HepG2 (cell line): ENCODE measurements around the gene CMTM1. TPM values are rescaled to one million over a fixed set of nuclear protein-coding genes. Genes with fewer than 3 reads are reported as not detected.

ENCODE experiments used
- ETV5 ChIP-seq: IDR thresholded peaks from 2 replicates; pipeline ENCODE4 v1.6.1; 2018; ENCODE audit warnings: missing biosample characterization, missing genetic modification reagents, inconsistent platforms, borderline replicate concordance
- ISL2 ChIP-seq: sonication (generic); formaldehyde crosslinking; IDR thresholded peaks from 2 replicates; pipeline ENCODE4 v1.5.0; 2020; ENCODE audit warnings: missing genetic modification reagents
- KDM3A ChIP-seq: IDR thresholded peaks from 2 replicates; pipeline ENCODE4 v1.6.1; 2018; ENCODE audit warnings: low read depth, missing compliant biosample characterization
- KLF6 ChIP-seq: IDR thresholded peaks from 2 replicates; pipeline ENCODE4 v1.8.0; 2016; ENCODE audit warnings: missing biosample characterization, missing genetic modification reagents
- REPIN1 ChIP-seq: sonication (generic); formaldehyde crosslinking; IDR thresholded peaks from 2 replicates; pipeline ENCODE4 v1.8.0; 2022; ENCODE audit warnings: missing genetic modification reagents, low read depth, mild to moderate bottlenecking, borderline replicate concordance
- RNF2 ChIP-seq: fragments of 450-650 bp; conservative IDR thresholded peaks from 2 replicates; pipeline ENCODE4 v1.6.1; 2016; ENCODE audit warnings: low read depth
- SP4 ChIP-seq: sonication (generic); formaldehyde crosslinking; IDR thresholded peaks from 2 replicates; pipeline ENCODE4 v1.8.1; 2023; ENCODE audit warnings: mild to moderate bottlenecking, missing genetic modification reagents
- SRY ChIP-seq: sonication (generic); formaldehyde crosslinking; IDR thresholded peaks from 2 replicates; pipeline ENCODE4 v1.8.0; 2022; ENCODE audit warnings: mild to moderate bottlenecking, missing genetic modification reagents
- YY1 ChIP-seq: IDR thresholded peaks from 2 replicates; pipeline ENCODE4 v1.6.1; 2011; ENCODE audit warnings: low read length, low read depth, moderate library complexity, mild to moderate bottlenecking; ENCODE audit not compliant: insufficient read depth, insufficient replicate concordance
- ZNF143 ChIP-seq: sonication (generic); formaldehyde crosslinking; IDR thresholded peaks from 2 replicates; pipeline ENCODE4 v1.4.0; 2020; ENCODE audit warnings: missing genetic modification reagents
- ZNF30 ChIP-seq: sonication (generic); formaldehyde crosslinking; IDR thresholded peaks from 2 replicates; pipeline ENCODE4 v1.5.0; 2020; ENCODE audit warnings: mild to moderate bottlenecking, missing genetic modification reagents
- ZNF333 ChIP-seq: sonication (generic); formaldehyde crosslinking; IDR thresholded peaks from 2 replicates; pipeline ENCODE4 v1.4.0; 2020; ENCODE audit warnings: mild to moderate bottlenecking, missing genetic modification reagents, borderline replicate concordance
- ZNF614 ChIP-seq: IDR thresholded peaks from 2 replicates; pipeline ENCODE4 v1.6.1; 2018; ENCODE audit warnings: missing biosample characterization, missing genetic modification reagents, inconsistent platforms, borderline replicate concordance
- ZSCAN30 ChIP-seq: sonication (generic); formaldehyde crosslinking; IDR thresholded peaks from 2 replicates; pipeline ENCODE4 v1.5.0; 2020; ENCODE audit warnings: mild to moderate bottlenecking, missing genetic modification reagents
- polyA plus RNA-seq, 8 experiments: library from polyadenylated mRNA; depleted of rRNA in 3 of 8; stranded (reverse) in 7 of 8; unstranded in 1 of 8; fragments of >200 nt; fragmentation: Illumina TruSeq in 4 of 8; extraction: Trizol in 4 of 8; gene quantifications; 2 replicates each; pipeline versions ENCODE4 v1.2.1 to v1.2.3, GENCODE V29; 2011 to 2016; ENCODE audit warnings: low read depth in 4 of 8, missing spikeins in 1 of 8, mixed read lengths in 1 of 8; ENCODE audit not compliant: insufficient read depth in 1 of 8
- total RNA-seq, 5 experiments: library from RNA; depleted of rRNA; stranded (reverse); fragments of >200 nt; fragmentation: Illumina TruSeq; extraction: Trizol; gene quantifications; 2 replicates each; pipeline ENCODE4 v1.2.3, GENCODE V29; 2016; ENCODE audit warnings: low read depth in 1 of 5
- TF ChIP-seq, protein P1 (sequence below): sonication (generic); formaldehyde crosslinking; IDR thresholded peaks from 2 replicates; pipeline ENCODE4 v1.4.0; 2020; ENCODE audit warnings: low read depth, missing genetic modification reagents
- TF ChIP-seq, protein P2 (sequence below): sonication (generic); formaldehyde crosslinking; IDR thresholded peaks from 2 replicates; pipeline ENCODE4 v1.5.1; 2020; ENCODE audit warnings: missing genetic modification reagents, mild to moderate bottlenecking, borderline replicate concordance
- TF ChIP-seq, protein P3 (sequence below): sonication (generic); formaldehyde crosslinking; IDR thresholded peaks from 2 replicates; pipeline ENCODE4 v1.9.0; 2021; ENCODE audit warnings: mild to moderate bottlenecking, missing genetic modification reagents
- TF ChIP-seq, protein P4 (sequence below): sonication (generic); formaldehyde crosslinking; IDR thresholded peaks from 2 replicates; pipeline ENCODE4 v1.8.0; 2022; ENCODE audit warnings: mild to moderate bottlenecking, missing genetic modification reagents, moderate library complexity

CMTM1 gene
- total and polyA plus RNA-seq, 2 of the 13 experiments (the other 11 are each of a cell fraction or from before 2014, with no cell fraction given), result 1.7 to 2.9 TPM

DNA sequence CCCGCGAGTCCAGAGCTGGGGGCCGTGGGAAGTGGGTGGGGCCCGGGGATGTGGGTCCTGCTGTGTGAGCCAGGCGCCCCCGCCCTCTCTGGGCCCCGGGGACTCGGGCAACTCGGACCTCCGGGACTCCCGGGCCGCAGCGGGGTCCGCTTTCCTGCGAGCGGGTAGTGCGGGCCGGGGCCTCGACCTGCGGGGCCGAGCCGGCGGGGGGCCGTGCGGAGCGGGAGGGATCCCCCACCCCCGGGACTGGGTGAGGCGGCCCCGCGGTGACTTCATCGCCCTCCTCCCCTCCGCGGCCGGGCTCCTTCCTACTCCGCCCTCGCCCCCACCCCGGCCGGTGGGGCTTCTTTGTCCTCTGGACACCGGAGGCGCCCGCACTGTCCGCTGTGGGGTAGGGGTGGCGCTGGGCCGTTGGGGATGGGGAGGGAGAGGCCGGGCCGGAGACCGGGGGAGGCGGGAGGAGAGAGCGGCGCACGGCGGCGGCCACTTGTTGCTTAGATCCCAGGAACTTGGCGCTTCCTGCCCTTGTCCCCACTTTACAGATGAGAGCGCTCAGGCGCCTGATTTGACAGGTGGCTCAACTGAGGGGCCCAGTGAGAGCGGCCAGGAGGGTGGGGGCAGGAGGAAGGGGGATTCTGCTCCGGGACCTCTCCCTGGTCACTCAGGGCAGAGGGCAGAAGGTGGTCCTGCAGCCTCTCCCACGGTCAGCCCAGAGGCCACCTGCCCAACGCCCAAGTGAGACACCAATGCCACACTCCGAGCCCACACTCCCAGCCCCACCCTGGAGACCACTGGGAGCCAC is 39.1 kb downstream of the CMTM1 start (continued):
- no peak for TF ChIP-seq ZNF30 (CRISPR knock-in tag)
- TF ChIP-seq REPIN1 (CRISPR knock-in tag), result no peak
- TF ChIP-seq ZNF143 (CRISPR knock-in tag), result no peak
- no peak; the same call in 1 of the 2 replicates for TF ChIP-seq ZNF614
- TF ChIP-seq, protein P1, sequence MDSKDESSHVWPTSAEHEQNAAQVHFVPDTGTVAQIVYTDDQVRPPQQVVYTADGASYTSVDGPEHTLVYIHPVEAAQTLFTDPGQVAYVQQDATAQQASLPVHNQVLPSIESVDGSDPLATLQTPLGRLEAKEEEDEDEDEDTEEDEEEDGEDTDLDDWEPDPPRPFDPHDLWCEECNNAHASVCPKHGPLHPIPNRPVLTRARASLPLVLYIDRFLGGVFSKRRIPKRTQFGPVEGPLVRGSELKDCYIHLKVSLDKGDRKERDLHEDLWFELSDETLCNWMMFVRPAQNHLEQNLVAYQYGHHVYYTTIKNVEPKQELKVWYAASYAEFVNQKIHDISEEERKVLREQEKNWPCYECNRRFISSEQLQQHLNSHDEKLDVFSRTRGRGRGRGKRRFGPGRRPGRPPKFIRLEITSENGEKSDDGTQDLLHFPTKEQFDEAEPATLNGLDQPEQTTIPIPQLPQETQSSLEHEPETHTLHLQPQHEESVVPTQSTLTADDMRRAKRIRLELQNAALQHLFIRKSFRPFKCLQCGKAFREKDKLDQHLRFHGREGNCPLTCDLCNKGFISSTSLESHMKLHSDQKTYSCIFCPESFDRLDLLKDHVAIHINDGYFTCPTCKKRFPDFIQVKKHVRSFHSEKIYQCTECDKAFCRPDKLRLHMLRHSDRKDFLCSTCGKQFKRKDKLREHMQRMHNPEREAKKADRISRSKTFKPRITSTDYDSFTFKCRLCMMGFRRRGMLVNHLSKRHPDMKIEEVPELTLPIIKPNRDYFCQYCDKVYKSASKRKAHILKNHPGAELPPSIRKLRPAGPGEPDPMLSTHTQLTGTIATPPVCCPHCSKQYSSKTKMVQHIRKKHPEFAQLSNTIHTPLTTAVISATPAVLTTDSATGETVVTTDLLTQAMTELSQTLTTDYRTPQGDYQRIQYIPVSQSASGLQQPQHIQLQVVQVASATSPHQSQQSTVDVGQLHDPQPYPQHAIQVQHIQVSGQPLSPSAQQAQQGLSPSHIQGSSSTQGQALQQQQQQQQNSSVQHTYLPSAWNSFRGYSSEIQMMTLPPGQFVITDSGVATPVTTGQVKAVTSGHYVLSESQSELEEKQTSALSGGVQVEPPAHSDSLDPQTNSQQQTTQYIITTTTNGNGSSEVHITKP (CRISPR knock-in tag), result no peak
- no peak for TF ChIP-seq ZSCAN30 (CRISPR knock-in tag)
- no peak for TF ChIP-seq SP4
- no peak for TF ChIP-seq RNF2
- TF ChIP-seq ISL2 (CRISPR knock-in tag), result no peak
- TF ChIP-seq, protein P2, sequence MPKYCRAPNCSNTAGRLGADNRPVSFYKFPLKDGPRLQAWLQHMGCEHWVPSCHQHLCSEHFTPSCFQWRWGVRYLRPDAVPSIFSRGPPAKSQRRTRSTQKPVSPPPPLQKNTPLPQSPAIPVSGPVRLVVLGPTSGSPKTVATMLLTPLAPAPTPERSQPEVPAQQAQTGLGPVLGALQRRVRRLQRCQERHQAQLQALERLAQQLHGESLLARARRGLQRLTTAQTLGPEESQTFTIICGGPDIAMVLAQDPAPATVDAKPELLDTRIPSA, result peak; percentile 63; the same call in 1 of the 2 replicates
- peak; percentile 74; the same call in 1 of the 2 replicates for TF ChIP-seq KLF6 (CRISPR knock-in tag)
- TF ChIP-seq, protein P3, sequence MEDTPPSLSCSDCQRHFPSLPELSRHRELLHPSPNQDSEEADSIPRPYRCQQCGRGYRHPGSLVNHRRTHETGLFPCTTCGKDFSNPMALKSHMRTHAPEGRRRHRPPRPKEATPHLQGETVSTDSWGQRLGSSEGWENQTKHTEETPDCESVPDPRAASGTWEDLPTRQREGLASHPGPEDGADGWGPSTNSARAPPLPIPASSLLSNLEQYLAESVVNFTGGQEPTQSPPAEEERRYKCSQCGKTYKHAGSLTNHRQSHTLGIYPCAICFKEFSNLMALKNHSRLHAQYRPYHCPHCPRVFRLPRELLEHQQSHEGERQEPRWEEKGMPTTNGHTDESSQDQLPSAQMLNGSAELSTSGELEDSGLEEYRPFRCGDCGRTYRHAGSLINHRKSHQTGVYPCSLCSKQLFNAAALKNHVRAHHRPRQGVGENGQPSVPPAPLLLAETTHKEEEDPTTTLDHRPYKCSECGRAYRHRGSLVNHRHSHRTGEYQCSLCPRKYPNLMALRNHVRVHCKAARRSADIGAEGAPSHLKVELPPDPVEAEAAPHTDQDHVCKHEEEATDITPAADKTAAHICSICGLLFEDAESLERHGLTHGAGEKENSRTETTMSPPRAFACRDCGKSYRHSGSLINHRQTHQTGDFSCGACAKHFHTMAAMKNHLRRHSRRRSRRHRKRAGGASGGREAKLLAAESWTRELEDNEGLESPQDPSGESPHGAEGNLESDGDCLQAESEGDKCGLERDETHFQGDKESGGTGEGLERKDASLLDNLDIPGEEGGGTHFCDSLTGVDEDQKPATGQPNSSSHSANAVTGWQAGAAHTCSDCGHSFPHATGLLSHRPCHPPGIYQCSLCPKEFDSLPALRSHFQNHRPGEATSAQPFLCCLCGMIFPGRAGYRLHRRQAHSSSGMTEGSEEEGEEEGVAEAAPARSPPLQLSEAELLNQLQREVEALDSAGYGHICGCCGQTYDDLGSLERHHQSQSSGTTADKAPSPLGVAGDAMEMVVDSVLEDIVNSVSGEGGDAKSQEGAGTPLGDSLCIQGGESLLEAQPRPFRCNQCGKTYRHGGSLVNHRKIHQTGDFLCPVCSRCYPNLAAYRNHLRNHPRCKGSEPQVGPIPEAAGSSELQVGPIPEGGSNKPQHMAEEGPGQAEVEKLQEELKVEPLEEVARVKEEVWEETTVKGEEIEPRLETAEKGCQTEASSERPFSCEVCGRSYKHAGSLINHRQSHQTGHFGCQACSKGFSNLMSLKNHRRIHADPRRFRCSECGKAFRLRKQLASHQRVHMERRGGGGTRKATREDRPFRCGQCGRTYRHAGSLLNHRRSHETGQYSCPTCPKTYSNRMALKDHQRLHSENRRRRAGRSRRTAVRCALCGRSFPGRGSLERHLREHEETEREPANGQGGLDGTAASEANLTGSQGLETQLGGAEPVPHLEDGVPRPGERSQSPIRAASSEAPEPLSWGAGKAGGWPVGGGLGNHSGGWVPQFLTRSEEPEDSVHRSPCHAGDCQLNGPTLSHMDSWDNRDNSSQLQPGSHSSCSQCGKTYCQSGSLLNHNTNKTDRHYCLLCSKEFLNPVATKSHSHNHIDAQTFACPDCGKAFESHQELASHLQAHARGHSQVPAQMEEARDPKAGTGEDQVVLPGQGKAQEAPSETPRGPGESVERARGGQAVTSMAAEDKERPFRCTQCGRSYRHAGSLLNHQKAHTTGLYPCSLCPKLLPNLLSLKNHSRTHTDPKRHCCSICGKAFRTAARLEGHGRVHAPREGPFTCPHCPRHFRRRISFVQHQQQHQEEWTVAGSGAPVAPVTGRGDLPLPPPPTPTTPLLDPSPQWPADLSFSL (CRISPR knock-in tag), result peak; percentile 2; the same call in 1 of the 2 replicates
- no peak for TF ChIP-seq KDM3A
- TF ChIP-seq SRY (CRISPR knock-in tag), result no peak
- TF ChIP-seq ETV5 (CRISPR knock-in tag), result no peak
- no peak for TF ChIP-seq ZNF333 (CRISPR knock-in tag)
- TF ChIP-seq, protein P4, sequence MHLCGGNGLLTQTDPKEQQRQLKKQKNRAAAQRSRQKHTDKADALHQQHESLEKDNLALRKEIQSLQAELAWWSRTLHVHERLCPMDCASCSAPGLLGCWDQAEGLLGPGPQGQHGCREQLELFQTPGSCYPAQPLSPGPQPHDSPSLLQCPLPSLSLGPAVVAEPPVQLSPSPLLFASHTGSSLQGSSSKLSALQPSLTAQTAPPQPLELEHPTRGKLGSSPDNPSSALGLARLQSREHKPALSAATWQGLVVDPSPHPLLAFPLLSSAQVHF, result no peak
- TF ChIP-seq YY1, result no peak
